ENCODE results near the gene MAPKAP1. TPM values are rescaled to one million over a fixed set of nuclear protein-coding genes. Genes with fewer than 3 reads are reported as not detected.

Gene MAPKAP1
- total RNA-seq, 1 donor from 2014 or later: 80.0 TPM

DNA sequence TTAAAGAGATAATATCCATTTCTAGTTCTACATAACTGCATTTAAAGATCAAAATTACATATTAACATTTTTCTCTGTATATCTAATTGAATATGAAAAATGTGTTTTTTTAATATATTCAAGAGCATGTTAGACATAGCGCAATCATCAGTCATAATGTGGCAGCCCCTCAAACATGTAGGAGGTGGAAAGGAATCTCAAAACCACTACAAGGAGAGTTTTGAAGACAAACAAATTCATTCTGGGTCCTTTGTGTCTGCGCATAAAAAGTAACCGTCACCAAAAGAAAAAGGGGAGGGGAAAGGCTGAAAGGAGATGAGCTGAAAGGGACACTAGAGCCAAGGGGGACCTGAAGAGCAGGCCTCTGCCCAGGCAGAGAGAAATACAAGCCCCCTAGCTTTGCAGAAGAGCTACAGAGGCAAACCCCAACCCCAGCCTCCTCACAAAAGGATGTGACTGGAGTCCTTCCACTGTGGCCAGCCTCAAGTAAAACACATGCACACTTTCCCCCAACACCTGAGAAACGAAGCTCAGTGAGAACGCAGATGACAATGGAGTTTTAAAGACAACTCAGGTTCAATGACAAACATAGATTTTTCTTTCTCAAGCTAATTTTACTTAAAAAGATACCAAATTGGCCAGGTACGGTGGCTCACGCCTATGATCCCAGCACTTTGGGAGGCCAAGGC is 62.0 kb downstream of the MAPKAP1 start:
- no peak for DNase-seq (ENCODE audit: low spot score)

DNA sequence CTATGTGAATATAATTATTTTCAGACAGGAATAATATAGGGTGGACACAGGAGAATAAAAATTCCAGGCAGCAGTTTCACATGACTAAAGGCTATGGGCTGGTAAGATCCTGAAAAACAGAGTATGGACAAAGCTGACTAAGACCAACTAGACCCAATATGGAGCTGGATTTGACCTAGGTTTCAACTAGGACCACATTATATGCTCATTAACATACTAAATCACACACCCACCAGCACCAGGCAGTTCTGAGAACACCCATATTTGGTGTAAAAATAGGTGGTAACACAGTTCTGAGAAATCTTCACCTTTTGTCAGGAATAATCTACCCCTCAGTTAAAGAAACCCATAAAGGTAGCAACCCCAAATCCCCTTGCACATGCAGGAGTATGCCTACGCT is 64.7 kb downstream of the MAPKAP1 start:
- DNase-seq (ENCODE audit: low spot score): no peak

- no peak for DNase-seq (ENCODE audit: low spot score)
These were observed 68.0 kb downstream of the MAPKAP1 start for GRCh38 chr9:125639057-125639456.

- no peak for DNase-seq (ENCODE audit: low spot score)
These were observed 68.6 kb downstream of the MAPKAP1 start for GRCh38 chr9:125638239-125639045.

- DNase-seq (ENCODE audit: low spot score): no peak
These were observed 69.8 kb downstream of the MAPKAP1 start for GRCh38 chr9:125637241-125637640.

- DNase-seq (ENCODE audit: low spot score): no peak
These were observed 71.1 kb downstream of the MAPKAP1 start for GRCh38 chr9:125635888-125636287.

DNA sequence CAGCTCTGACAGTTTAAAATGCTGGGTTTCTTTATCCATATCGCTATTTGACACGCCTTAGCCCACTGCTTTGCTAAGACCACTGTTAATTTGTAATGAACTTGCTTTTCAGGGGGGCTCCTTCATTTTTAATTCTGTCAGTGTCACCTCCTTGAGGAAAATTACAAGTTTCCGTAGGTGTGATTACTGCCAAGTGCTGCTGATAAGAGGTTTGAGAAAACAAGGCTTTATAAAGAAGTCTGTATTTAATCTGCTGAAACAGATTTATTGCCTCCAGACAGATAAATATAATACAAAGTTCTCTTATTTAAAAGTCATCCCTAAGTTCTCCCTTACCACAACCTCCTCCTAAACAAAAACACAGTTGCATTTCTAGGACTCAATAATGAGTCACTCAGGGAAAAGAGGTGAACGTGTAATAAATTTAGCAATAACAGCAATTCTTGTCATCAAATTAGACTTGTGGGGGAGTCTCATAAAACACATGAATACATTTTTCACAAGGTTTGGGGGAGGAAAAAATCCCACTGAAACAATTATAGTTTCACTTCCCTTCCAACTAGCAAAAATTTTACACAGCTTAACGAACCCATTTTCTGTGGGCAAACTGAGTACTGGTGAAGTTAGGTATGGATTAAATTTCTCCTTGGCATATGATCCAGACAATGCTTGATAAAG is 72.8 kb downstream of the MAPKAP1 start:
- no peak for DNase-seq (ENCODE audit: low spot score)

DNA sequence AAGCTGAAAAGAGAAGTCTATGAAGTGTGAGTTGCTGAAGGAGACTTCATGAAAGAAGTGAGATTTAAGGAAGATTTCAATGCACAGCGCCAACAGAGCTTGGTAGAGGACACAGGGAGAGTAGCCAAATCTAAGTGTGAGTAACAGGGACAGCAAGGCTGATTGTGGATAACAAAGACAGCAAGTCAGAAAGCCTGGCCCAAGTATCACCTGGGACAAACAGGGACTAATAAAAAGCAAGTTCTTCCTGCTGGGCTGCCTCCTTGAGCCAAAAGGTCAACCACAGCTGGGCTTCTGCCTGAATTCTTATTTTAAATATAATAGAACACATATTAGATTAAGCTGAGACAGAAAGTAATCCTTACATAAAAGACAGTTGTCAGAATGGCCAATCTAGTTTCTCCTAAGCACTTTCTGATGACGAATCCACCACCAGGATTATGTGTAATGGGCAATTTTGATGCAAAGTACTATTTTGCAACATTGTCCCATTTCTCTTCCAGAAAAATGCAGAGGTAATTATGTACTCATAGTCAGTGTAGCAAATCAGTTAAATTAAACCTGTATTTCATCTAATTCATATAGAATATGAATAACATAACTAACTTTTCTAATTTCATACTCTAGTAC is 73.8 kb downstream of the MAPKAP1 start:
- DNase-seq (ENCODE audit: low spot score): no peak

DNA sequence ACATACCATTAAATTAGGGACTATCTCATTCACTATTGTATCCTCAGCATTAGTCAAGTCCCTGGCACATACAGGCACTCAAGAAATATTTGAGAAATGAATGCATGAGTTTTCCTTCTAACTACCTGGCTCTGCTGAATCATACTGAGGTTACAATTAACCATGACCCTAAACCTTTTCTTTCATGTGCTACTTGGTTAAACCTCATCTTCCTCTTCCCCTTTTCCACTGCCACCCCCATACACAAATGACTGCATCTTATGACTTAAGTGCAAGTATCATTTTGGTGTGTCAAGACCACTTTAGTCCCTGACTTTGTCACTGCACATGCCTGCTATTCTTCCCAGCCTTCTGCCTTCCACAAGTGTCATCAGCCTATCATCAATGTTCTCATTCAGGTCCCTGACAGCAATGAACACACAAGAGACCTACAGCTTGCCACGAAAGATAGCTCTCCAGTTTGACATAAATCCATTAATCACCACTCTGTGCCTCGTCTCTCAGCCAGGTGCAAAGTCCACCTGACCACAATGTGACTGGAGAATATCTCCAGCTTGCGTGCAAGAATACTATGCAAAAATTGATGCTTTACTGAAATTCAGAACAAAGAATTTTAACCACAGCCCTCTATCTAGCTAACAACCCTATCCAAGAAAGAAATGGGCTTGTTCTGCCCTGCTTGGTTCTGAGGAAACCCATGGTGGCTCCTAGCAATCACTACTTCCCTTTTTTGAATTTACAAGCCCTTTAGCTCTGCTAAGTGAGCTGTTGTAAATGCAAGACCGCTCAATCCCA is 74.5 kb downstream of the MAPKAP1 start:
- DNase-seq (ENCODE audit: low spot score): no peak

- DNase-seq (ENCODE audit: low spot score): no peak
These were observed 75.5 kb downstream of the MAPKAP1 start for GRCh38 chr9:125631391-125632085.

- no peak for DNase-seq (ENCODE audit: low spot score)
These were observed 76.6 kb downstream of the MAPKAP1 start for GRCh38 chr9:125630436-125630835.

DNA sequence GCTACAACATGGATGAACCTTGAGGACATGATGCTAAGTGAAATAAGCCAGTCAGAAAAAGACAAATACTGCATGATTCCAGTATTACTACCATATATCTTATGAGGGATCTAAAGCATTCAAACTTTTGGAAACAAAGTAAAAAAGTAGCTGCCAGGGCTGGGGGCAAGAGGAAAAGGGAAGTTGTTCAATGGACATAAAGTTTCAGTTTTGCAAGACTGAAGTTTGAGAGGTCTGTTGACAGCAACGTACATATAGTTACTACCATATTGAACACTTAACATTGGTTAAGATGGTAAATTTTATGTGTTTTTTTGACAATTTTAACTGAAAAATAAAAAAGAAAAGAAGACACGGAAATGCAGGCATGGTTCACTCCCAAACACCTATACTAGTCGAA is 77.6 kb downstream of the MAPKAP1 start:
- DNase-seq (ENCODE audit: low spot score): no peak

GRCh38 chr9:125626187-125626586 is 80.8 kb downstream of the MAPKAP1 start:
- DNase-seq (ENCODE audit: low spot score): no peak

DNA sequence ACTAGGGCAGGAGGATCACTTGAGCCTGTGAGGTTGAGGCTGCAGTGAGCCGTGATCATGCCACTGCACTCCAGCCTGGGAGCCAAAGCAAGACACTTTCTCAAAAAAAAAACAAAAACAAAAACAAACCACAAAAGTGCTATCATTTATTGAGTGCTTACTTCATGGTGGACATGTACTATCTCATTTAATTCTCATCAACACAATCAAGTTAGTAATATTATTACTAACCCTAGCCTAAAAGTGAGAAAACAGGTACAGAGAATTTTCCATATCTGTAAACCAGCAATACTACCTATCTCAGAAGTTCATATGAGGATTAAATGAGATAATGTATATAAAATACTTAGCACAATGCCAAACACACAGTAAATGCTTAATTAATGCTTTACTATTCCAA is 85.8 kb downstream of the MAPKAP1 start:
- DNase-seq (ENCODE audit: low spot score): no peak

DNA sequence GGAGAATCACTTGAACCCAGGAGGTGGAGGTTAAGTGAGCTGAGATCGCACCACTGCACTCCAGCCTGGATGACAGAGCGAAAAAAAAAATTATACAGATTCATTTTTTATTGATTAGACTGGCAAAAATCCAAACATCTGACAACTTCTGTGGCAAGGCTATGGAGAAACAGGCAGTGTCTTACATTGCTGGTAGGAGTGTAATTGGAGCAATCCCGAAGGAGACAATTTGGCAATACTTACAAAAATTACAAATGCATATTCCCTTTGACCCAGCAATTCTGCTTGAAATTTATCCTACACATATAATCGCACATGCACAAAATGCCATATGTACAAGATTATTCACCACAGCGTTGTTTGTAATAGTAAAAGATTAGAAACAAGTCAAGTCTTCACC is 86.8 kb downstream of the MAPKAP1 start:
- no peak for DNase-seq (ENCODE audit: low spot score)

DNA sequence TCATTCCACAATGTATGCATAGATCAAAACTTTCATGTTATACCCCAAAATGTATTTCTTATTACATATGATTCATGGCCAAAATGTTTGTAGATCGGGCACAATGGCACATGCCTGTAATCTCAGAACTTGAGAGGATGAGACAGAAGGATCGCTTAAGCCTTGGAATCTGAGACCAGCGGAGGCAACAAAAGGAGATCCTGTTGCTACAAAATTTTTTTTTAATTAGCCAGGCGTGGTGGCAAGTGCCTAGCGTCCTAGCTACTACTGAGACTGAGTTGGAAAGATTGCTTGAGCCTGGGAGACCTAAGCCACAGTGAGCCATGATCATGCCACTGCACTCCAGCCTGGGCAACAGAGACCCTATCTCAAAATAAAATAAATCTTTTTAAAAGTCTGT is 89.9 kb downstream of the MAPKAP1 start:
- DNase-seq (ENCODE audit: low spot score): no peak

DNA sequence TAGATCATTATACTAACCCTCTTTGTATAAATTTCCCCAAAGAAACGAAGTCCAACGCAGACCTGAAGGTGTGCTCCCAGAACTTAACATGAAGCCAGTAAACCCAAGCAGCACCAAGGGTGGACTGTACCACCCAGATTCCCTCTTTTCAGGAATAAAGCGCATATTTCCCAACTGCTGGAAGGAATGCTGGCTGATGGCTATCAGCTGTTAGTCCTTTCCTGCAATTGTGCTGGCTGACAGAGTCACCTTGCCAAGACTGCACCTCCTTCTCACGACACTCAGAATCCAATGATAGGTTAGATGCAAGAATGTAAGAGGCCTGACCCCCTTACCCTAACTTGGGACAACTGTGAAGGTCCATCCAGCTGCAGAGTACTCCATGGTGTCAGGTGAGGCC is 93.9 kb downstream of the MAPKAP1 start:
- DNase-seq (ENCODE audit: low spot score): no peak

- DNase-seq (ENCODE audit: low spot score): no peak
These were observed 94.4 kb downstream of the MAPKAP1 start for GRCh38 chr9:125612616-125613015.

GRCh38 chr9:125611121-125611765 is 95.8 kb downstream of the MAPKAP1 start:
- DNase-seq (ENCODE audit: low spot score): no peak

- DNase-seq (ENCODE audit: low spot score): no peak
These were observed 97.3 kb downstream of the MAPKAP1 start for GRCh38 chr9:125609744-125610143.
